HEK293 (cell line): ENCODE measurements around the gene IL17REL.

Experiments
- HOXD13 ChIP-seq: sonication (generic); formaldehyde crosslinking; IDR thresholded peaks from 2 replicates; pipeline ENCODE4 v1.8.0; 2022; ENCODE audit warnings: missing genetic modification reagents, borderline replicate concordance
- KLF1 ChIP-seq: fragments of 450-650 bp; formaldehyde crosslinking; IDR thresholded peaks from 2 replicates; pipeline ENCODE4 v1.5.1; 2016; ENCODE audit warnings: missing biosample characterization, missing genetic modification characterization
- REPIN1 ChIP-seq: fragments of 450-650 bp; formaldehyde crosslinking; IDR thresholded peaks from 2 replicates; pipeline ENCODE4 v1.5.1; 2017; ENCODE audit warnings: missing biosample characterization, missing genetic modification characterization, low read depth
- SP7 ChIP-seq: fragments of 450-650 bp; formaldehyde crosslinking; IDR thresholded peaks from 2 replicates; pipeline ENCODE4 v1.5.1; 2016; ENCODE audit warnings: missing biosample characterization, missing genetic modification characterization
- ZNF114 ChIP-seq: fragments of 450-650 bp; formaldehyde crosslinking; IDR thresholded peaks from 2 replicates; pipeline ENCODE4 v1.5.0; 2017; ENCODE audit warnings: missing biosample characterization, missing genetic modification characterization
- ZNF140 ChIP-seq: fragments of 450-650 bp; formaldehyde crosslinking; IDR thresholded peaks from 2 replicates; pipeline ENCODE4 v1.5.1; 2016; ENCODE audit warnings: missing biosample characterization, missing genetic modification characterization
- ZNF202 ChIP-seq: fragments of 450-650 bp; formaldehyde crosslinking; IDR thresholded peaks from 2 replicates; pipeline ENCODE4 v1.5.1; 2016; ENCODE audit warnings: missing biosample characterization, missing genetic modification characterization, borderline replicate concordance
- ZNF239 ChIP-seq: fragments of 450-650 bp; formaldehyde crosslinking; IDR thresholded peaks from 2 replicates; pipeline ENCODE4 v1.5.1; 2016; ENCODE audit warnings: missing biosample characterization, missing genetic modification characterization
- ZNF292 ChIP-seq: fragments of 450-650 bp; formaldehyde crosslinking; IDR thresholded peaks from 2 replicates; pipeline ENCODE4 v1.5.1; 2016; ENCODE audit warnings: low read depth, missing biosample characterization, missing genetic modification characterization, borderline replicate concordance
- ZNF354C ChIP-seq: fragments of 450-650 bp; formaldehyde crosslinking; IDR thresholded peaks from 2 replicates; pipeline ENCODE4 v1.5.1; 2016; ENCODE audit warnings: missing biosample characterization, missing genetic modification characterization, low read depth, borderline replicate concordance
- ZNF37A ChIP-seq: fragments of 450-650 bp; IDR thresholded peaks from 2 replicates; pipeline ENCODE4 v1.5.1; 2018; ENCODE audit warnings: missing biosample characterization, missing genetic modification characterization
- ZNF549 ChIP-seq: fragments of 450-650 bp; IDR thresholded peaks from 2 replicates; pipeline ENCODE4 v1.5.1; 2018; ENCODE audit warnings: missing biosample characterization, missing genetic modification characterization, mild to moderate bottlenecking, inconsistent platforms, moderate library complexity
- ZNF843 ChIP-seq: fragments of 450-650 bp; formaldehyde crosslinking; IDR thresholded peaks from 2 replicates; pipeline ENCODE4 v1.5.1; 2016; ENCODE audit warnings: missing biosample characterization, missing genetic modification characterization
- ZSCAN30 ChIP-seq: fragments of 450-650 bp; IDR thresholded peaks from 2 replicates; pipeline ENCODE4 v1.5.1; 2018; ENCODE audit warnings: missing biosample characterization, mild to moderate bottlenecking, missing genetic modification characterization, moderate library complexity
- TF ChIP-seq, protein P1 (sequence below): fragments of 450-650 bp; formaldehyde crosslinking; IDR thresholded peaks from 2 replicates; pipeline ENCODE4 v1.5.1; 2016; ENCODE audit warnings: missing biosample characterization, missing genetic modification characterization
- TF ChIP-seq, protein P2 (sequence below): fragments of 450-650 bp; formaldehyde crosslinking; IDR thresholded peaks from 2 replicates; pipeline ENCODE4 v1.5.1; 2016; ENCODE audit warnings: missing biosample characterization, missing genetic modification characterization
- TF ChIP-seq, protein P3 (sequence below): fragments of 450-650 bp; formaldehyde crosslinking; IDR thresholded peaks from 2 replicates; pipeline ENCODE4 v1.5.1; 2016; ENCODE audit warnings: missing biosample characterization, missing genetic modification characterization, borderline replicate concordance
- TF ChIP-seq, protein P4 (sequence below): fragments of 450-650 bp; formaldehyde crosslinking; IDR thresholded peaks from 2 replicates; pipeline ENCODE4 v1.5.1; 2016; ENCODE audit warnings: missing biosample characterization, missing genetic modification characterization
- TF ChIP-seq, protein P5 (sequence below): fragments of 450-650 bp; formaldehyde crosslinking; IDR thresholded peaks from 2 replicates; pipeline ENCODE4 v1.5.1; 2016; ENCODE audit warnings: missing biosample characterization, missing genetic modification characterization

Gene IL17REL

DNA sequence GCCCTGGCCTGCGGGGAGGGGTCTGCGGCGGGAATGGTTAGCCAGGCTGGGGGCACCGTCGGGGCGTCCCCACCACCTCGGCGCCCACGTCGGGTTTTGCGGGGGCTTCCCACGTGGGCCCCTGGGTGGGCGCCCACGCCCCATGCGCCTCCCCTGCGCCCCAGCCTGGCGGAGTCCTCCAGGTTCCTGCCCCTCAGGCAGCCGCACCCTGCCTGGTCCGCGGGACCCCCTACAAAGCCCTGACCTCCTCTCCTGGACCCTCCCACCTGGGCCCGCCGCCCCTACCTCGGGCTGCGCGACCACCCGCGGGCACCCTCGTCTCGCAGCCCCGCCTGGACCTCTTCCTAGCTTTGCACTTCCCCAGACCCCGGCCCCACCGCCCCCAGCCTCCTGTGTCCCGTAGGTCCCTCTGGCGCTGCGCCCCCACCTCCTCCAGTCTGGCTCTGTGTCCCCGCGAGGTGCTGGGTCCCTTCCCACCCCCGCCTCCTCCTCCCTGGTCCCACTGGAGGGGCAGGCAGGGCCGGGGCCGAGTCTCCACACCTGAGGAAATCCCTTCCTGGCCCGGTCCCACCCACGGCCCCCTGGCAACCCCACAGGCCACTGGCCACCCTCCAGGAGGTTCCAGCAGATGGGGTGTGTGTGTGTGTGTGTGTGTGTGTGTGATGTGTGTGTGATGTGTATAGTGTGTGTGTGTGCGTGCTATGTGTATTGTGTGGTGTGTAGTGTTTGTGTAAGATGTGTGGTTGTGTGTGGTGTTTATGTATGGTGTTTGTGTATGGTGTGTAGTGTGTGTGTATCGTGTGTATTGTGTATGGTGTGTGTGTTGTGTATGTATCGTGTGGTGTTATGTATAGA lies 40.2 kb downstream of the IL17REL start (continued):
- TF ChIP-seq, protein P1, sequence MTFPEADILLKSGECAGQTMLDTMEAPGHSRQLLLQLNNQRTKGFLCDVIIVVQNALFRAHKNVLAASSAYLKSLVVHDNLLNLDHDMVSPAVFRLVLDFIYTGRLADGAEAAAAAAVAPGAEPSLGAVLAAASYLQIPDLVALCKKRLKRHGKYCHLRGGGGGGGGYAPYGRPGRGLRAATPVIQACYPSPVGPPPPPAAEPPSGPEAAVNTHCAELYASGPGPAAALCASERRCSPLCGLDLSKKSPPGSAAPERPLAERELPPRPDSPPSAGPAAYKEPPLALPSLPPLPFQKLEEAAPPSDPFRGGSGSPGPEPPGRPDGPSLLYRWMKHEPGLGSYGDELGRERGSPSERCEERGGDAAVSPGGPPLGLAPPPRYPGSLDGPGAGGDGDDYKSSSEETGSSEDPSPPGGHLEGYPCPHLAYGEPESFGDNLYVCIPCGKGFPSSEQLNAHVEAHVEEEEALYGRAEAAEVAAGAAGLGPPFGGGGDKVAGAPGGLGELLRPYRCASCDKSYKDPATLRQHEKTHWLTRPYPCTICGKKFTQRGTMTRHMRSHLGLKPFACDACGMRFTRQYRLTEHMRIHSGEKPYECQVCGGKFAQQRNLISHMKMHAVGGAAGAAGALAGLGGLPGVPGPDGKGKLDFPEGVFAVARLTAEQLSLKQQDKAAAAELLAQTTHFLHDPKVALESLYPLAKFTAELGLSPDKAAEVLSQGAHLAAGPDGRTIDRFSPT (tag by site-specific recombination), result no peak
- TF ChIP-seq HOXD13, result no peak
- TF ChIP-seq ZNF239, result 0 out of 2 replicates have a peak, but pooled peaks have one; percentile 54
- TF ChIP-seq SP7 (tag by site-specific recombination), result 0 out of 2 replicates have a peak, but pooled peaks have one; percentile 21
- TF ChIP-seq ZNF37A (tag by site-specific recombination), result no peak
- TF ChIP-seq ZNF202 (tag by site-specific recombination), result no peak
- TF ChIP-seq, protein P2, sequence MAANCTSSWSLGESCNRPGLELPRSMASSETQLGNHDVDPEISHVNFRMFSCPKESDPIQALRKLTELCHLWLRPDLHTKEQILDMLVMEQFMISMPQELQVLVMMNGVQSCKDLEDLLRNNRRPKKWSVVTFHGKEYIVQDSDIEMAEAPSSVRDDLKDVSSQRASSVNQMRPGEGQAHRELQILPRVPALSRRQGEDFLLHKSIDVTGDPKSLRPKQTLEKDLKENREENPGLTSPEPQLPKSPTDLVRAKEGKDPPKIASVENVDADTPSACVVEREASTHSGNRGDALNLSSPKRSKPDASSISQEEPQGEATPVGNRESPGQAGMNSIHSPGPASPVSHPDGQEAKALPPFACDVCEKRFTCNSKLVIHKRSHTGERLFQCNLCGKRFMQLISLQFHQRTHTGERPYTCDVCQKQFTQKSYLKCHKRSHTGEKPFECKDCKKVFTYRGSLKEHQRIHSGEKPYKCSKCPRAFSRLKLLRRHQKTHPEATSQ (tag by site-specific recombination), result 0 out of 2 replicates have a peak, but pooled peaks have one; percentile 20
- TF ChIP-seq ZNF292, result no peak
- TF ChIP-seq ZNF549, result no peak
- TF ChIP-seq, protein P3, sequence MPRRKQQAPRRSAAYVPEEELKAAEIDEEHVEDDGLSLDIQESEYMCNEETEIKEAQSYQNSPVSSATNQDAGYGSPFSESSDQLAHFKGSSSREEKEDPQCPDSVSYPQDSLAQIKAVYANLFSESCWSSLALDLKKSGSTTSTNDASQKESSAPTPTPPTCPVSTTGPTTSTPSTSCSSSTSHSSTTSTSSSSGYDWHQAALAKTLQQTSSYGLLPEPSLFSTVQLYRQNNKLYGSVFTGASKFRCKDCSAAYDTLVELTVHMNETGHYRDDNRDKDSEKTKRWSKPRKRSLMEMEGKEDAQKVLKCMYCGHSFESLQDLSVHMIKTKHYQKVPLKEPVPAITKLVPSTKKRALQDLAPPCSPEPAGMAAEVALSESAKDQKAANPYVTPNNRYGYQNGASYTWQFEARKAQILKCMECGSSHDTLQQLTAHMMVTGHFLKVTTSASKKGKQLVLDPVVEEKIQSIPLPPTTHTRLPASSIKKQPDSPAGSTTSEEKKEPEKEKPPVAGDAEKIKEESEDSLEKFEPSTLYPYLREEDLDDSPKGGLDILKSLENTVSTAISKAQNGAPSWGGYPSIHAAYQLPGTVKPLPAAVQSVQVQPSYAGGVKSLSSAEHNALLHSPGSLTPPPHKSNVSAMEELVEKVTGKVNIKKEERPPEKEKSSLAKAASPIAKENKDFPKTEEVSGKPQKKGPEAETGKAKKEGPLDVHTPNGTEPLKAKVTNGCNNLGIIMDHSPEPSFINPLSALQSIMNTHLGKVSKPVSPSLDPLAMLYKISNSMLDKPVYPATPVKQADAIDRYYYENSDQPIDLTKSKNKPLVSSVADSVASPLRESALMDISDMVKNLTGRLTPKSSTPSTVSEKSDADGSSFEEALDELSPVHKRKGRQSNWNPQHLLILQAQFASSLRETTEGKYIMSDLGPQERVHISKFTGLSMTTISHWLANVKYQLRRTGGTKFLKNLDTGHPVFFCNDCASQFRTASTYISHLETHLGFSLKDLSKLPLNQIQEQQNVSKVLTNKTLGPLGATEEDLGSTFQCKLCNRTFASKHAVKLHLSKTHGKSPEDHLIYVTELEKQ (tag by site-specific recombination), result no peak
- TF ChIP-seq, protein P4, sequence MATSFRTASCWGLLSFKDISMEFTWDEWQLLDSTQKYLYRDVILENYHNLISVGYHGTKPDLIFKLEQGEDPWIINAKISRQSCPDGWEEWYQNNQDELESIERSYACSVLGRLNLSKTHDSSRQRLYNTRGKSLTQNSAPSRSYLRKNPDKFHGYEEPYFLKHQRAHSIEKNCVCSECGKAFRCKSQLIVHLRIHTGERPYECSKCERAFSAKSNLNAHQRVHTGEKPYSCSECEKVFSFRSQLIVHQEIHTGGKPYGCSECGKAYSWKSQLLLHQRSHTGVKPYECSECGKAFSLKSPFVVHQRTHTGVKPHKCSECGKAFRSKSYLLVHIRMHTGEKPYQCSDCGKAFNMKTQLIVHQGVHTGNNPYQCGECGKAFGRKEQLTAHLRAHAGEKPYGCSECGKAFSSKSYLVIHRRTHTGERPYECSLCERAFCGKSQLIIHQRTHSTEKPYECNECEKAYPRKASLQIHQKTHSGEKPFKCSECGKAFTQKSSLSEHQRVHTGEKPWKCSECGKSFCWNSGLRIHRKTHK, result no peak
- no peak for TF ChIP-seq REPIN1 (tag by site-specific recombination)
- no peak for TF ChIP-seq ZSCAN30
- TF ChIP-seq ZNF354C (tag by site-specific recombination), result no peak
- no peak; the same call in 1 of the 2 replicates for TF ChIP-seq KLF1 (tag by site-specific recombination)
- no peak for TF ChIP-seq ZNF843 (tag by site-specific recombination)
- no peak for TF ChIP-seq ZNF114 (tag by site-specific recombination)
- no peak for TF ChIP-seq ZNF140
- TF ChIP-seq, protein P5, sequence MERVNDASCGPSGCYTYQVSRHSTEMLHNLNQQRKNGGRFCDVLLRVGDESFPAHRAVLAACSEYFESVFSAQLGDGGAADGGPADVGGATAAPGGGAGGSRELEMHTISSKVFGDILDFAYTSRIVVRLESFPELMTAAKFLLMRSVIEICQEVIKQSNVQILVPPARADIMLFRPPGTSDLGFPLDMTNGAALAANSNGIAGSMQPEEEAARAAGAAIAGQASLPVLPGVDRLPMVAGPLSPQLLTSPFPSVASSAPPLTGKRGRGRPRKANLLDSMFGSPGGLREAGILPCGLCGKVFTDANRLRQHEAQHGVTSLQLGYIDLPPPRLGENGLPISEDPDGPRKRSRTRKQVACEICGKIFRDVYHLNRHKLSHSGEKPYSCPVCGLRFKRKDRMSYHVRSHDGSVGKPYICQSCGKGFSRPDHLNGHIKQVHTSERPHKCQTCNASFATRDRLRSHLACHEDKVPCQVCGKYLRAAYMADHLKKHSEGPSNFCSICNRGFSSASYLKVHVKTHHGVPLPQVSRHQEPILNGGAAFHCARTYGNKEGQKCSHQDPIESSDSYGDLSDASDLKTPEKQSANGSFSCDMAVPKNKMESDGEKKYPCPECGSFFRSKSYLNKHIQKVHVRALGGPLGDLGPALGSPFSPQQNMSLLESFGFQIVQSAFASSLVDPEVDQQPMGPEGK (tag by site-specific recombination), result peak; percentile 36; the same call in 1 of the 2 replicates
